Endometrial microvascular endothelial cells (primary cell): ENCODE data around the gene PERCC1. TPM values are rescaled to one million over a fixed set of nuclear protein-coding genes. Genes with fewer than 3 reads are reported as not detected.

Source experiments
- in situ Hi-C: cut with HindIII; loops from 2 replicates; pipeline ENCODE4 v1.10.0; 2017; ENCODE audit warnings: low sequenced_read_pairs, low pct_unique_long_range_greater_than_20kb; ENCODE audit errors: inconsistent ontology term
- total RNA-seq: library from RNA; depleted of rRNA; stranded (reverse); fragments of >200 nt; gene quantifications from one replicate; pipeline ENCODE4 v1.2.3, GENCODE V29; 2015; ENCODE audit errors: inconsistent ontology term

The PERCC1 gene
- total RNA-seq, 1 donor from 2014 or later, result not detected

DNA sequence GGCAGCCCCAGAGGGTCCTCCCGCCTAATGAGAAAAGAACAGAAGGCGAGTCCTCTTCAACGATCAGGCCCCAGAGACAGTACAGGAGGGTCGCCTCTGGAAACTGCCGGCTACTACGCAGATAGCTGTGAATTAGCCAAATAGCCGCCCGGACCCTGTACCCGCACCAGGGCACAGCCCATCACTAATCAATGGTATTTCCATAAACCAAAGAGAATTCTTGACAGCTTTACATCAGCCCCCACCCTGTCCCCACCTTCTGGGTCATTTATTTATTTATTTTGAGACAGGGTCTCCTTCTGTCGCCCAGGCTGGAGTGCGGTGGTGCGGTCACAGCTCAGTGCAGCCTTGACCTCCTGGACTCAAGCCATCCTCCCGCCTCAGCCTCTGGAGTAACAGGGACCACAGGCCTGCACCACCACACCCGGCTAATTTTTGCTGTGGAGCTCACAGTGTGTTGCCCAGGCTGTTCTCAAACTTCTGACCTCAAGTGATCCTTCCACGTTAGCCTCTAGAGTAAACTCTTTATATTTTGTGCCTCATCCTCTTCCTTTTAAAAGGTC is 44.8 kb downstream of the PERCC1 start:
- in situ Hi-C loops, result loop anchor here (25.0 kb wide), 1 partner anchor 88 kb away; no protein-coding TSS in a partner anchor

DNA sequence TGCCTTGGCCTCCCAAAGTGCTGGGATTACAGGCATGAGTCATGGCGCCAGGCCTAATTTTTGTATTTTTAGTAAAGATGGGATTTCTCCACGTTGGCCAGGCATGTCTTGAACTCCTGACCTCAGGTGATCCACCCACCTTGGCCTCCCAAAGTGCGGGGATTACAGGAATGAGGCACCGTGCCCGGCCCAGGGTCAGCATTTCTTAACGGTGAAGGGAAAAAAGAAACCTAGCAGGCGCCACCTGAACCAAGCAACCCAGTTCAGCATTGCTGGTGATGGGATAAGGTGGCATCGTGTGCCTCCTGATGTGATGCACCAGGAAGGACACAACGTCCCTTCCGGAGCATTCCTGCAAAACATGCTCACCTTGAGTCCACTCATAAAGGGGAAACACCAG is 46.2 kb downstream of the PERCC1 start:
- in situ Hi-C loops, result loop anchor here (25.0 kb wide), 1 partner anchor 90 kb away; no protein-coding TSS in a partner anchor

DNA sequence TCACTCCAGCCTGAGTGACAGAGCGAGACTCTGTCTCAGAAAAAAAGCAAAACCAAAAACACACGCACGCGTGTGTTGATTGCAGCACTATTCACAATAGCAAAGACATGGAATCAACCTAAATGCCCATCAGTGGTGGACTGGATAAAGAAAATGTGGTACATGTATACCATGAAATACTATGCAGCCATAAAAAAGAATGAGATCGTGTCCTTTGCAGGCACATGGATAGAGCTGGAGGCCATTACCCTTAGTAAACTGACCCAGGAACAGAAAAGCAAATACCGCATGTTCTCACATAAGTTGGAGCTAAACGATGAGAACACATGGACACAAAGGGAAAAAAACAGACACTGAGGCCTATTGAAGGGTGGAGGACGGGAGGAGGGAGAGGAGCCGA is 48.1 kb downstream of the PERCC1 start:
- in situ Hi-C loops, result loop anchor here (25.0 kb wide), 1 partner anchor 92 kb away; no protein-coding TSS in a partner anchor

DNA sequence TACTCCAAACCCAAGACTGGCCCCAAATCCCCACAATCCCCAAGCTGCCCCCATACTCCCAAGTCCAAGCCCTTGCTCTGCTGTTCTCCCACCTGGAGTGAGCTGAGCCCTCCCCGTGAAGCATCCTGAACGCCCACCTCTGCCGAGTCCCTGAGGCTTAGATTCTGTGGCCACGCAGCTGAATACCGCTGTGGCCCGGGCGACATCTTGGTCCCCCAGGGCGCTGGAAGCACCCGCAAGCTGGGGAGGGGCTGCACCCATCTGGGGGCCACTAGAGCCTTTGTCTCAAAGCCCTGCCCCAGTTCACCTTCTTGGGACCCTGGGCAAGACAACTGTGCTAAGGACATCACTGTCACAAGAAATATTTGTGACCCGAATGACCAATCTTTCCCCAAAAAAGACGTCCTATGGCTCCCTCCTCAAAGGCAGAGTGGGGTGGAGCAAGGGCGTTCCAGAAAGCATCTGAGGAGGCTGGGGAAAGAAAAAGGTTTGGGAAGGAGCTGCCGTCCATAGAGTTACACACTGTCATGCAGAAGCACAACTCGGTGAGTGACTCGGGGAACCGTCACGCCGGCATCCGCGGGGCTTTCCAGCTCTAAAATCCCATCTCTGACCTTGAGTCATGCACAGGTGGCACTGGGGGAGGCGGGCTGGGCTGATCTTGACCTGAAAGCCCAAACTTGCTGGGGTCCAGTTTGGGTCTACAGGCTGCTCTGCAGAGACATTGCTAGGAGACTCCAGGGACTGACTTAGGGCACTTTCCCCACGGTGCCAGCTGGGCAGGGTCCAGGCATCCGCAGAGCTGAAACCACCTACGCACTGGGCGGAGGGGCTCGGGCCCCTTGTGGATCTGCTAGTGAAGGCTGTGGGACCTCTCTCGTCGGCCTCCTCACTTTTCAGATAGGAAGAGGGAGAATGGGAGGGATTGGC is 51.3 kb downstream of the PERCC1 start:
- in situ Hi-C loops, result loop anchor here (25.0 kb wide), 1 partner anchor 95 kb away; no protein-coding TSS in a partner anchor

Other genes starting within 250 kb of the PERCC1 start
- gene TPSG1, start 205.8 kb upstream of the PERCC1 start, total RNA-seq, result not detected
- not detected for gene TPSB2, start 200.9 kb upstream of the PERCC1 start, total RNA-seq
- gene TPSAB1, start 190.4 kb upstream of the PERCC1 start, total RNA-seq, result not detected
- not detected for gene TPSD1, start 175.0 kb upstream of the PERCC1 start, total RNA-seq
- gene UBE2I, start 121.4 kb upstream of the PERCC1 start, total RNA-seq, result 62.4 TPM
- 0.74 TPM for gene BAIAP3, start 97.4 kb upstream of the PERCC1 start, total RNA-seq
- 91.1 TPM for gene TSR3, start 79.2 kb upstream of the PERCC1 start, total RNA-seq
- gene GNPTG, start 79.1 kb upstream of the PERCC1 start, total RNA-seq, result 53.3 TPM
- gene UNKL, start 16.4 kb upstream of the PERCC1 start, total RNA-seq, result 9.8 TPM
- gene UQCC4, start 10.3 kb upstream of the PERCC1 start, total RNA-seq, result 24.6 TPM
- gene CCDC154, start 13.5 kb downstream of the PERCC1 start, total RNA-seq, result not detected
- gene CLCN7, start 44.0 kb downstream of the PERCC1 start, total RNA-seq, result 43.0 TPM
- 2.3 TPM for gene PTX4, start 57.9 kb downstream of the PERCC1 start, total RNA-seq
- 21.8 TPM for gene TELO2, start 62.3 kb downstream of the PERCC1 start, total RNA-seq
- 17.6 TPM for gene TMEM204, start 102.6 kb downstream of the PERCC1 start, total RNA-seq
- gene IFT140, start 181.0 kb downstream of the PERCC1 start, total RNA-seq, result 9.6 TPM
- 6.1 TPM for gene CRAMP1, start 181.3 kb downstream of the PERCC1 start, total RNA-seq
- 85.9 TPM for gene JPT2, start 247.2 kb downstream of the PERCC1 start, total RNA-seq